Dermis blood vessel endothelial cell (primary cell): ENCODE results near the gene GAREM1. TPM values are rescaled to one million over a fixed set of nuclear protein-coding genes. Genes with fewer than 3 reads are reported as not detected.

Experiments
- DNase-seq: peaks from one replicate; pipeline ENCODE4 v3.0.0; 2010
- total RNA-seq: library from RNA; depleted of rRNA; stranded (reverse); fragments of >200 nt; gene quantifications from 2 replicates; pipeline ENCODE4 v1.2.3, GENCODE V29; 2014

Gene GAREM1
- total RNA-seq, 1 donor from 2014 or later = 1.4 TPM

GRCh38 chr18:32455361-32455760 is 15.3 kb downstream of the GAREM1 start:
- no peak for DNase-seq

- no peak for DNase-seq
These were observed 16.1 kb downstream of the GAREM1 start for GRCh38 chr18:32454593-32454992.

GRCh38 chr18:32450874-32451273 is 19.8 kb downstream of the GAREM1 start:
- no peak for DNase-seq

- DNase-seq = no peak
These were observed 20.5 kb downstream of the GAREM1 start for GRCh38 chr18:32450026-32450691.

- DNase-seq = no peak
These were observed 23.9 kb downstream of the GAREM1 start for GRCh38 chr18:32446780-32447179.

- DNase-seq = no peak
These were observed 24.8 kb downstream of the GAREM1 start for GRCh38 chr18:32445846-32446245.

- no peak for DNase-seq
These were observed 26.9 kb downstream of the GAREM1 start for GRCh38 chr18:32443706-32444215.

- no peak for DNase-seq
These were observed 27.5 kb downstream of the GAREM1 start for GRCh38 chr18:32443033-32443705.

- no peak for DNase-seq
These were observed 28.1 kb downstream of the GAREM1 start for GRCh38 chr18:32442575-32442974.

- DNase-seq = no peak
These were observed 29.1 kb downstream of the GAREM1 start for GRCh38 chr18:32441533-32441932.

GRCh38 chr18:32440518-32440917 is 30.2 kb downstream of the GAREM1 start:
- DNase-seq = no peak

GRCh38 chr18:32439802-32440201 is 30.9 kb downstream of the GAREM1 start:
- no peak for DNase-seq

GRCh38 chr18:32439241-32439640 is 31.4 kb downstream of the GAREM1 start:
- no peak for DNase-seq

GRCh38 chr18:32438173-32438572 is 32.5 kb downstream of the GAREM1 start:
- DNase-seq = no peak

GRCh38 chr18:32437100-32437834 is 33.4 kb downstream of the GAREM1 start:
- DNase-seq = no peak

- DNase-seq = no peak
These were observed 34.8 kb downstream of the GAREM1 start for GRCh38 chr18:32435631-32436500.

GRCh38 chr18:32431753-32432152 is 38.9 kb downstream of the GAREM1 start:
- no peak for DNase-seq

- no peak for DNase-seq
These were observed 41.3 kb downstream of the GAREM1 start for GRCh38 chr18:32429402-32429801.

- no peak for DNase-seq
These were observed 43.4 kb downstream of the GAREM1 start for GRCh38 chr18:32427084-32427900.

GRCh38 chr18:32425466-32425865 is 45.2 kb downstream of the GAREM1 start:
- no peak for DNase-seq

- no peak for DNase-seq
These were observed 46.0 kb downstream of the GAREM1 start for GRCh38 chr18:32424696-32425095.
